Measurements from ENCODE around the gene NME3.
A peak's percentile ranks its signal among the peaks of the same experiment; 100 is the strongest.

NME3 gene

DNA sequence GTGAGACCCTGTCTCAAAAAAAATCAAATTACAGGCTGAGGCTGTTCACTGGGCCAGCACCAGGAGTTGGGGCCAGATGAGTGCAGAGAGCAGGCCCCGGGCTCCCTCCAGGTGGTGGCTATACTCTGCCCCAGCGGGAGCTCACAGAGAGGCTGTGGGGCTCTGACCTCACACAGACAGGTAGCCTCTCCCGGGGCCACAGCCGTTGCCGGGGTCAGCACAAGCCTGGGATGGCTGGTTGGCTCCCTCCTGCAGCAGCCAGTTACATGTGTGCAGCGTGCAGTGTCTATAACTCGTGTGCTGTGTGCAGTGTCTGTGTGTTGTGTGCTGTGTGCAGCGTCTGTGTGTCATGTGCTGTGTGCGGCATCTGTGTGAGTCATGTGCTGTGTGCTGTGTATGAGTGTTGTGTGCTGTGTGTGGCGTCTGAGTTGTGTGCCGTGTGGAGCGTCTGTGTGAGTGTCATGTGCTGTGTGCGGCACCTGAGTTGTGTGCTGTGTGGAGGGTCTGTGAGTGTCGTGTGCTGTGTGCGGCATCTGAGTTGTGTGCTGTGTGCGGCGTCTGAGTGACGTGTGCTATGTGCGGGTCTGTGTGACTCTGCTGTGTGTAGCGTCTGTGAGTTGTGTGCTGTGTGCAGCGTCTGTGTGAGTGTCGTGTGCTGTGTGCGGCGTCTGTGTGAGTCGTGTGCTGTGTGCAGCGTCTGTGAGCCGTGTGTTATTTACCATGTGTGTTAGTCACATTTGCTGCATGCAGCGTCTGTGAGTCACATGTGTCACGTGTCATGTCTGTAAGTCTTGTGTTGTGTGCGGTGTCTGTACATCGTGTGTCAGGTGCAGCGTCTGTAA lies 44.5 kb downstream of the NME3 start:
- TF ChIP-seq, protein P1, sequence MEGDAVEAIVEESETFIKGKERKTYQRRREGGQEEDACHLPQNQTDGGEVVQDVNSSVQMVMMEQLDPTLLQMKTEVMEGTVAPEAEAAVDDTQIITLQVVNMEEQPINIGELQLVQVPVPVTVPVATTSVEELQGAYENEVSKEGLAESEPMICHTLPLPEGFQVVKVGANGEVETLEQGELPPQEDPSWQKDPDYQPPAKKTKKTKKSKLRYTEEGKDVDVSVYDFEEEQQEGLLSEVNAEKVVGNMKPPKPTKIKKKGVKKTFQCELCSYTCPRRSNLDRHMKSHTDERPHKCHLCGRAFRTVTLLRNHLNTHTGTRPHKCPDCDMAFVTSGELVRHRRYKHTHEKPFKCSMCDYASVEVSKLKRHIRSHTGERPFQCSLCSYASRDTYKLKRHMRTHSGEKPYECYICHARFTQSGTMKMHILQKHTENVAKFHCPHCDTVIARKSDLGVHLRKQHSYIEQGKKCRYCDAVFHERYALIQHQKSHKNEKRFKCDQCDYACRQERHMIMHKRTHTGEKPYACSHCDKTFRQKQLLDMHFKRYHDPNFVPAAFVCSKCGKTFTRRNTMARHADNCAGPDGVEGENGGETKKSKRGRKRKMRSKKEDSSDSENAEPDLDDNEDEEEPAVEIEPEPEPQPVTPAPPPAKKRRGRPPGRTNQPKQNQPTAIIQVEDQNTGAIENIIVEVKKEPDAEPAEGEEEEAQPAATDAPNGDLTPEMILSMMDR (IDR thresholded peaks at IDR 0.05; ENCODE audit: low read depth, low read length, missing control alignments) = no peak
- no peak for DNase-seq (ENCODE audit: extremely low read depth, low read depth)

GRCh38 chr16:1724491-1724890 lies 46.9 kb downstream of the NME3 start:
- TF ChIP-seq, protein P1 (IDR thresholded peaks at IDR 0.05; ENCODE audit: low read depth, low read length, missing control alignments) = no peak
- no peak for DNase-seq (ENCODE audit: extremely low read depth, low read depth)
- no peak overlapping the region for H3K4me3 ChIP-seq (replicated peaks; ENCODE audit: low read depth, low read length)

More for the DNA sequence above, 44.5 kb downstream of the NME3 start:
- no peak overlapping the region for H3K4me3 ChIP-seq (replicated peaks; ENCODE audit: low read depth, low read length)

- no peak for DNase-seq (ENCODE audit: extremely low read depth, low read depth)
- TF ChIP-seq, protein P1 (IDR thresholded peaks at IDR 0.05; ENCODE audit: low read depth, low read length, missing control alignments) = peak; percentile 67
- H3K4me3 ChIP-seq (replicated peaks; ENCODE audit: low read depth, low read length) = no peak overlapping the region
Measured at GRCh38 chr16:1723450-1724147, 47.7 kb downstream of the NME3 start.

DNA sequence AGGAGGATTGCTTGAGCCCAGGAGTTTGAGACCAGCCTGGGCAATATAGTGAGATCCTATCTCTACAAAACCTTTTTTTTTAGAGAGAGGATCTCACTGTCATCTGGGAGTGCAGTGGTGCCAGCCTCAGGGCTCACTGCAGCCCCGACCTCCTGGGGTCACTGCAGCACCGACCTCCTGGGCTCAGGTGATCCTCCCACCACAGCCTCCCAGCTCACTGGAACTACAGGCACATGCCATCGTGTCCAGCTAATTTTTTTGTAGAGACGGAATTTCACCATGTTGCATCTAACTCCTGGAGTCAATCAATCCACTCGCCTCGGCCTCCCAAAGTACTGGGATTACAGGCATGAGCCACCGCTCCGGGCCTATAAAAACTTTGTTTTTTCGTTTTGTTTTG lies 50.0 kb downstream of the NME3 start:
- DNase-seq (ENCODE audit: extremely low read depth, low read depth) = no peak
- TF ChIP-seq, protein P1 (IDR thresholded peaks at IDR 0.05; ENCODE audit: low read depth, low read length, missing control alignments) = no peak
- H3K4me3 ChIP-seq (replicated peaks; ENCODE audit: low read depth, low read length) = no peak overlapping the region
